Nephron progenitor cell (in vitro differentiated cells): ENCODE results near the gene GBF1.
A peak's percentile ranks its signal among the peaks of the same experiment; 100 is the strongest.
"Not testable (repeated sequence)": the region's sequence is repeated elsewhere in the genome, so short reads cannot be mapped to it uniquely, and the experiment has no call there.

Experiments used
- DNase-seq: peaks from one replicate; pipeline ENCODE4 v3.0.0; 2021
- H3K27ac Mint-ChIP-seq: 2 replicates; pipeline ENCODE4 v1.8.0; 2021; ENCODE audit warnings: mild to moderate bottlenecking, moderate library complexity, mixed read lengths
- H3K27me3 Mint-ChIP-seq: 2 replicates; pipeline ENCODE4 v1.8.0; 2021; ENCODE audit warnings: mild to moderate bottlenecking, low read depth, mixed read lengths; ENCODE audit not compliant: poor library complexity
- H3K36me3 Mint-ChIP-seq: 2 replicates; pipeline ENCODE4 v1.8.0; 2021; ENCODE audit warnings: low read depth, mixed read lengths
- H3K4me1 Mint-ChIP-seq: 2 replicates; pipeline ENCODE4 v1.8.0; 2021; ENCODE audit warnings: mixed read lengths
- H3K4me3 Mint-ChIP-seq: 2 replicates; pipeline ENCODE4 v1.8.0; 2021; ENCODE audit warnings: mild to moderate bottlenecking, moderate library complexity, mixed read lengths
- H3K9me3 Mint-ChIP-seq: 2 replicates; pipeline ENCODE4 v1.8.0; 2021; ENCODE audit warnings: mild to moderate bottlenecking, moderate library complexity, mixed read lengths
- CTCF ChIP-seq: fragments of 200-600 bp; sonication (generic); IDR thresholded peaks from 2 replicates; pipeline ENCODE4 v1.5.0; 2021; ENCODE audit warnings: antibody characterized with exemption

GBF1 gene

GRCh38 chr10:102291221-102291905 lies 46.0 kb downstream of the GBF1 start:
- peaks cover 15% of the 10 kb centered on the region for H3K4me1 Mint-ChIP-seq
- H3K36me3 Mint-ChIP-seq: peaks cover 29% of the 10 kb centered on the region
- H3K9me3 Mint-ChIP-seq: no peaks in the 10 kb centered on the region
- H3K4me3 Mint-ChIP-seq: no peak overlapping the region
- no peak for TF ChIP-seq CTCF
- H3K27me3 Mint-ChIP-seq: peaks cover 2% of the 10 kb centered on the region
- H3K27ac Mint-ChIP-seq: peak overlapping the region; percentile 49
- DNase-seq: no peak

GRCh38 chr10:102297101-102297500 lies 51.8 kb downstream of the GBF1 start:
- no peak overlapping the region for H3K27ac Mint-ChIP-seq
- DNase-seq: no peak
- peaks cover 25% of the 10 kb centered on the region for H3K36me3 Mint-ChIP-seq
- H3K4me1 Mint-ChIP-seq: peaks cover 6% of the 10 kb centered on the region
- H3K9me3 Mint-ChIP-seq: peaks cover 20% of the 10 kb centered on the region
- no peak for TF ChIP-seq CTCF
- peaks cover 3% of the 10 kb centered on the region for H3K27me3 Mint-ChIP-seq
- no peak overlapping the region for H3K4me3 Mint-ChIP-seq

- no peak for DNase-seq
- peaks cover 6% of the 10 kb centered on the region for H3K4me1 Mint-ChIP-seq
- peaks cover 3% of the 10 kb centered on the region for H3K27me3 Mint-ChIP-seq
- no peak for TF ChIP-seq CTCF
- H3K27ac Mint-ChIP-seq: no peak overlapping the region
- H3K36me3 Mint-ChIP-seq: peaks cover 32% of the 10 kb centered on the region
- peaks cover 26% of the 10 kb centered on the region for H3K9me3 Mint-ChIP-seq
- no peak overlapping the region for H3K4me3 Mint-ChIP-seq
These were observed 53.6 kb downstream of the GBF1 start for GRCh38 chr10:102298899-102299298.

- Mint-ChIP-seq H3K4me3 (no peak overlapping the region), H3K36me3 (peaks cover 34% of the 10 kb centered on the region), H3K4me1 (peaks cover 6% of the 10 kb centered on the region), H3K27me3 (peaks cover 3% of the 10 kb centered on the region), H3K9me3 (peaks cover 26% of the 10 kb centered on the region), H3K27ac (no peak overlapping the region)
- no peak for TF ChIP-seq CTCF
- DNase-seq: no peak
These were observed 54.5 kb downstream of the GBF1 start for GRCh38 chr10:102299873-102300272.

- H3K27ac Mint-ChIP-seq: no peak overlapping the region
- peaks cover 37% of the 10 kb centered on the region for H3K36me3 Mint-ChIP-seq
- DNase-seq: no peak
- peaks cover 3% of the 10 kb centered on the region for H3K27me3 Mint-ChIP-seq
- H3K4me1 Mint-ChIP-seq: peaks cover 6% of the 10 kb centered on the region
- no peak overlapping the region for H3K4me3 Mint-ChIP-seq
- TF ChIP-seq CTCF: no peak
- peaks cover 26% of the 10 kb centered on the region for H3K9me3 Mint-ChIP-seq
These were observed 55.0 kb downstream of the GBF1 start for GRCh38 chr10:102300278-102300843.

GRCh38 chr10:102300912-102301311 lies 55.6 kb downstream of the GBF1 start:
- H3K27me3 Mint-ChIP-seq, H3K27ac Mint-ChIP-seq, H3K4me1 Mint-ChIP-seq: not testable (repeated sequence)

GRCh38 chr10:102301332-102301731 lies 56.0 kb downstream of the GBF1 start:
- H3K27me3 Mint-ChIP-seq, DNase-seq, H3K4me1 Mint-ChIP-seq, H3K27ac Mint-ChIP-seq, H3K4me3 Mint-ChIP-seq: not testable (repeated sequence)
- peaks cover 26% of the 10 kb centered on the region for H3K9me3 Mint-ChIP-seq
- H3K36me3 Mint-ChIP-seq: peaks cover 37% of the 10 kb centered on the region

More at GRCh38 chr10:102300912-102301311, 55.6 kb downstream of the GBF1 start:
- peaks cover 37% of the 10 kb centered on the region for H3K36me3 Mint-ChIP-seq
- DNase-seq, H3K4me3 Mint-ChIP-seq: not testable (repeated sequence)
- peaks cover 26% of the 10 kb centered on the region for H3K9me3 Mint-ChIP-seq
